Stimulated activated CD8-positive, alpha-beta memory T cell treated with anti-CD3 and anti-CD28 coated beads, Interleukin-12 subunit alpha, Interleukin-12 subunit beta, amount 100 ng/mL, for 24 hours (primary cell): ENCODE measurements around the gene FXR2.

Experiments
- DNase-seq: peaks from one replicate; pipeline ENCODE4 v3.0.0-alpha.2; 2020; ENCODE audit errors: extremely low read depth

FXR2 gene

DNA sequence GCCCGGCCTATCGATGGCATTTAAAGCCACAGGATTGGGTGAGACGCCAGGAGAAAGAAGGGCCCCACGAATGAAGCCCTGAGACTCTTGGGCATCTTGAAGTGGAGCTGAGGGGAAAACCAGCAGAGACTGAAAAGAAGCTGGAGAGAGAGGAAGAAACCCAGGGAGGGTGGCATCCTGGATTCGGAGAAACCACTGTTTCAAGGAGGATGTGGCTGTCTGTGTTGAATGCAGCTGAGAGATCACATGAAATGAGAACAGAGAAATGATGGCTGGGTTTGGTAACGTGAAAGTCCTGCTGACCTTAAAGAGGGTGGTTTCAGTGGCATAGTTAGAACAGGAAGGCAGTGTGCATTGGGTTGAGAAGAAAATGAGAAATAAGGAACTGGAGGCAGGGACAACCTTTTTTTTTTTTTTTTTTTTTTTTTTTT is 62.1 kb downstream of the FXR2 start:
- DNase-seq: no peak

DNA sequence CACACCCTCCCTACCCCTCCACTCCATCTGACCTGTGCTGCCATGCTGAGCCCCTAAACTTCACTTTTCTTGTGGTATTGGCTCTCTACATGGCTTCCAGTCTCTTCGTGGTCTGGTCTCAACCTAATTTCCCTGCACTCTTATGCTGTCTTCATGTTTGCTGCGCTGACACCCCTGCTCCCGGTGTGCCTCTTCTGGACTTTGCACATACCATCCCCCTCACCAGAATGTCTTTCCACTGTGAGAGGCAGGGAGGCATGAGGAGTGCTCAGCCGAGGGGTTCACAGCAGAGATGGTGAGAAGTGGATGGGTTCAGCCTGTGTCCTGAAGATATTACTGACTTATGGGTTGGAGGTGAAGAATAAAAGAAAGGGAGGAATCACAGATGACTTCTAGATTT is 63.3 kb downstream of the FXR2 start:
- no peak for DNase-seq

DNA sequence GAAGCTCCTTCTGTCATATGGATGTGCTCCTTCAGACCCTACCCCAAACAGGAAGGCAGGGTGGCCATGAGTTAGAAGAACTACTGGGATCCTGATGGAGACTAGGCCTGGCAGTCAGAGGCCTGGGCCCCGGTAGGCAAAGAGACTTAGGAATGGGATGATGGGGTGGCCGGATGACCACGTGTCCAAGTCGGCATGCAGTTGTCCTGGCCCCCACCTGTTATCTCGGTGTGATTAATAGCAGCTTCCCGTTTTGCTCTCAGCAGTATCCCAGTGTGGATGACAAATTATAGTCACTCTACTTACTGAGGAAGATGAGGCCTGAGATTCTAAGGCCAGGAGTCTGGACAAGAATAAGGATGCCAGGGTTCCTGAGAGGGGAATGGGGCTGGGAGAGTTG is 64.4 kb downstream of the FXR2 start:
- no peak for DNase-seq

DNA sequence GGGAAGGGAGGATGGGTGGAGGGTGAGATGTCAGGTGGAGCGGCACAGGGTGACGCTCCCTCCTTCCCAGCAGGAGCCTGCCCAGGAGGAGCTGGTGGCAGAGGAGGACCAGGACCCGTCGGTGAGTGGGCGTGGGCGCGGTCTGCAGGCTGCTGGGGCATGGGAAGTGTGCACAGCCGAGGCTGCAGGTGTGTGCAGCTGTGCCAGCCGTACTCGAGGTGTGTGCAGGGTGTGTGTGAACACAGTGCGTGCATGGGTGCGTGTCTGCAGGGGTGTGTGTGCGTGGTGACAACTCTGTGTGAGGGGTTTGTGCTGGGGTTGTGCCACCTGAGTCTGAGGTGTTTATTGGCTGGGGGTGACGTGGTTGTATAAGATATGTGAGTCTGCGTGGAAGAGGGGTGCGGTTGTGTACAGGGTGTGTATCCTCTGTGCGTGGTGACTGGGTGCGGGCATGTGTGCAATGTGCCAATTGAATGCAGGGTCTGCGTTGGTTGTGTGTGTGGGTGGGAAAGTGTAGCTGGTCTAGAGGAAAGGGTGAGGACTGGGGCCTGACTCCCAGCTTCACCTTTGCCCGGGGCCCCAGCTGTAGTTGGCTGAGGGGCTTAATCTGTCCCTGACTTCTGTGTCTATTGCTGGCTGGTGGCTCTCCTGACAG is 65.2 kb downstream of the FXR2 start:
- DNase-seq: no peak

DNA sequence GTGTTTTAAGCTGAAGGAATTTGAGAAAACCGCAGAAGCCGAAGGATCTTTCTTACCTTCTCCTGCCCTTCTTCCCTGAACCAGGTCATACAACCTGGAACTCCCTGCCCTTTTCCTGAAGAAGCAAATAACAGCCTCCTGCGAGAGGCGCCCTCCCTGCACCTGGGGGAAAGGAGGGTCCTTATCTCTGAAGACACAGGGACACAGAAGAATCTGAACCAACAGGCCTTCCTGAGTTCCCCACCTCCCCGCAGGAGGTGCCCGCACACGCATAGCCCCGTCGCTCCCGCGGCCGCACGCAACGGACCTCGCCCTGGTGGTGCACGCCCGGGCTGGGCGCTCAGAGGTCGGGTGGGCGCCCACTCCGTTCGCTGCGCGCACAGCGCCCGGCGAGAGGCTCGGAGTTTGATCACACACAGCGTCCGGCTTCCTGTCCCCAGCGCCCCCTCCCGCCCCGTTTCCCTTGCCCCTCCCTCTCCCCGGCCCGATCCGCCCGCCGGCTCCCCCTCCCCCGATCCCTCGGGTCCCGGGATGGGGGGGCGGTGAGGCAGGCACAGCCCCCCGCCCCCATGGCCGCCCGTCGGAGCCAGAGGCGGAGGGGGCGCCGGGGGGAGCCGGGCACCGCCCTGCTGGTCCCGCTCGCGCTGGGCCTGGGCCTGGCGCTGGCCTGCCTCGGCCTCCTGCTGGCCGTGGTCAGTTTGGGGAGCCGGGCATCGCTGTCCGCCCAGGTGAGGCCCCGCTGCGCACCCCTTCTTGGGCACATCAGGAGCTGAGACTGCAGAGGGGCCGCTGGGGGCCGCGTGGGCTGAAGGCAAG is 65.9 kb downstream of the FXR2 start, which contains the start of gene TNFSF12:
Gene TNFSF12, plus strand, starts transcription at position 474 of the 816 bp plus-strand sequence. Its CDS starts 96 bp downstream, at position 570.
- DNase-seq: no peak

DNA sequence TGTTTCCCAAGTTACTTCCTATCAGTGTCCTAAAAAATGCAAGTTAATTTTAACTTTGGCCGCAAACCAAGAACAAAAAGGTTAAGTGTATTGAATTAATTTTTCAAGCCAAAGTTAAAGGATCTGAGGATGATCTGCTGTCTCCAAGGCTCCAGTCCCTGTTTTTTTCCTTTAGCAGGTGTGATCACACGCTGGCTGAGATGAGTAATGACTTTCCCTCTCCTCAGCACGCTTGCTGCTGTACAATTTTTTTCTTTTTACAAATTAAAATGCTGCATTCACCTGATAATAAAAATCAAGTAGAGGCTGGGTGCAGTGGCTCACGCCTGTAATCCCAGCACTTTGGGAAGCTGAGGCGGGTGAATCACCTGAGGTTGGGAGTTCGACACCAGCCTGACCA is 69.8 kb downstream of the FXR2 start:
- no peak for DNase-seq
